NCI-H446 treated with DMSO at 0.1 percent for 48 hours (cell line): ENCODE results near the gene ANXA11.

Experiments
- DNase-seq: peaks from one replicate; lab custom pipeline; 2025; lab: John Stamatoyannopoulos, UW

The ANXA11 gene

GRCh38 chr10:80187465-80188409, 17.6 kb downstream of the ANXA11 start:
- no peak for DNase-seq

GRCh38 chr10:80187060-80187459, 18.3 kb downstream of the ANXA11 start:
- no peak for DNase-seq

DNA sequence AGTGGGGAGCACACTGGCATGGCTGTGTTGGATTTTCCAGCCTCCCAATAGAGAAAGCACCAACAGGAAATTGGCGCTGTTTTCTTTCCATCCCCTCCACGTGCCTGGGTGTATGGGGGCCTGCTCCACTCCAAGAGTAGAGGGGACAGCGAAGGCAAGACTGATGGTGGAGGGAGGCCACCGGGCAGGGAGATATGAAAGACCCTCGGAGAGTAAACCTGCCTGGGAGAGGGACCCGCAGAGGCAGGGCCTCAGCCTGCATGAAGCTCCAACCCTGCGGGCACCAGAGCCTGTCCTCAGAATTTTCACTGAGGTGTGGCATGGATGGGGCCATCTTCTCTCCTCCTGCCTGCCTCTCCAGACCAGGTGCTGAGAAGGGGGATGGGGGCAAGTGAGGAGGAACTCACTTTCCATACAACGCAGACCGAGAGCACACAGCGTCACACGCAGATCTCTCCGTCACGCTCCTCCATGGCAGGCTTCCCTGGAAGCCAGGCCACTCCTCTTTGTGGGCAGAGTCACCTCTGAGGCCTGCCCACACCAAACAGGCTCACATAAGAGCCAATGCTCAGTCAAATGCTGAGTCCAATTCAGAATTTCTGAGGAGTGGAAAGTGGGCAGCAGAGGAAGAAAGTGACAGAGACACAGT, 18.8 kb downstream of the ANXA11 start:
- DNase-seq, result no peak

DNA sequence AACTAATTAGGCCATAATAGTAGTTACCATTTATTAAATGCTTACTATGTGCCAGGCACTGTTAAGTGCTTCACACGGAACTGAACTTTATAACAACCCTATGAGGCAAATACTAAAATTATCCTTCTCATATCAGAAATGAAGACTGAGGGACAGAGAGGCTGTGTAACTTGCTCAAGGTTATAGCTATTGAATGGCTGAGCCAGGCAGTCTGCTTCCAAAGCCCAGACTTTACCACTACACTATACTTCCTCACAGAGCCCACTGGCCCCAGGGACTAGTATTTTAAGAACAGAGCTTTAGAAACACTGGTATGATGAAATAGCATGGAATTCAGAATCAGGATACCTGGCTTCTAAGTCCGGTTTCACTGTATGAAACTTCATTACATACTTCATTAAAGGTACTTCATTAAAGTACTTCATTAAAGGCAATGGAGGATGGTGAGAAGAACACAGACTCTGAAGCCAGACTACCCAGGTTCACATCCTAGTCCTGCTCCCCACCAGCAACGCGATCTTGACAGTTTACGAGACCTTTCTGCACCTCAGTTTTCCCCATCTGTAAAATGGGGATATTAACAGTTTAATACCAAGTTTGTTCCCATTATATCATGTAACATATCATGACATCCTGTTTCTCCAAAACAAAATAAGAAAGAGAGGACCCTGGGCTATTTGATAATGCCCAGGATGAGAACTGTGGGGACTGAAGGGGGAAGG, 19.6 kb downstream of the ANXA11 start:
- no peak for DNase-seq

DNA sequence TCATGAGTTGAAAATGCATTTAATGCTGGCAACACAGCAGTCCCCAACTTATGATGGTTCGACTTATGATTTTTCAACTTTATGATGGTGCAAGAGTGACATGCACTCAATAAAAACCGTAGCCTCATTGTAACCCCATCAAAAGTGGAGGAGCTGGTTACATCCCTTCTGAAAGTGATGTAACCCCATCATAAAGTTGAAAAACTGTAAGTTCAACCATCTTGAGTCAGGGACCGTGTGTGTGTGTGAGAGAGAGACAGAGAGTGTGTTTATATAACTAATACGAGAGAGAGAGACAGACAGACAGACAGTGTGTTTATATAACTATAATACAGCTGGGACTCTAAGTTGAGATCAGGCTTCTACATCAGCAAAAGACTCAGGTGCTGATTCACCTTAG, 21.0 kb downstream of the ANXA11 start:
- DNase-seq, result no peak

DNA sequence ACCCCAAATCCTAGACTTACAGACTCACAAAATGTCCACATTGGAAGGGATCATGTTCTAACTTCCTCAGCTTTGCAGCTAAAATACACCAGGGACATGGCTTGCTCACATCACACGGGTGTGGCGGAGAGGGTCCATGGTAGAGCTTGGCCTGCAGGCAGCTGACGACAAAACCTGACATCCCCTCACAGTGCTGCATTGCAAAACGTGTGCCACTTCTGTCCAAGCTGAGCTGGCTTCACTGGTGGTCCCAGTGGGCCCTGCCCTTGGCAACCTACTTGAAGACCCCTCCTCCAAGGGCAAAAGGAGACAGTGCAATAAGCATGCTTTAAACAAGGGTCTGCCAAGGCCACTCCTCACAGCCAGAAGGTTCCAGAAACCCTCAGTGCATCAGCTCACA, 21.9 kb downstream of the ANXA11 start:
- no peak for DNase-seq

DNA sequence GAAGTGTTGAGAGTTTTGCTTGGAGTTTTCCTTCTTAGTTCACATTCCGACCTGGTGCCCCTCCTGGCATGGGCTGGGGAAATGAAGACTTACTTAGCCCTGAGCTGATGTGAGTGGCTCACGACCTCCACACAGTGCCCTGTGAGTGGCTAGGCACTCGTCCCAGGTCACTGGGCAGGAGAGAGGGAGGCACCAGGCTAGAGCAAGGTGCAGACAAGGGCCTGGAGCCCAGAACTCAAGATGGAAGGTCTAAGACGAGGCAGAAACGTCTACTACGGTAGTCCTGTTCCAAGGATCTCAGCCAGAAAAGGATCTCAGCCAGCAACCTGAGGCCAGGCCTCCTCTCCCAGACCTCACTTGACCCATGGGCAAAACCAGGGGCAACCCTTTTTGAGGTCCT, 22.4 kb downstream of the ANXA11 start:
- DNase-seq, result no peak

DNA sequence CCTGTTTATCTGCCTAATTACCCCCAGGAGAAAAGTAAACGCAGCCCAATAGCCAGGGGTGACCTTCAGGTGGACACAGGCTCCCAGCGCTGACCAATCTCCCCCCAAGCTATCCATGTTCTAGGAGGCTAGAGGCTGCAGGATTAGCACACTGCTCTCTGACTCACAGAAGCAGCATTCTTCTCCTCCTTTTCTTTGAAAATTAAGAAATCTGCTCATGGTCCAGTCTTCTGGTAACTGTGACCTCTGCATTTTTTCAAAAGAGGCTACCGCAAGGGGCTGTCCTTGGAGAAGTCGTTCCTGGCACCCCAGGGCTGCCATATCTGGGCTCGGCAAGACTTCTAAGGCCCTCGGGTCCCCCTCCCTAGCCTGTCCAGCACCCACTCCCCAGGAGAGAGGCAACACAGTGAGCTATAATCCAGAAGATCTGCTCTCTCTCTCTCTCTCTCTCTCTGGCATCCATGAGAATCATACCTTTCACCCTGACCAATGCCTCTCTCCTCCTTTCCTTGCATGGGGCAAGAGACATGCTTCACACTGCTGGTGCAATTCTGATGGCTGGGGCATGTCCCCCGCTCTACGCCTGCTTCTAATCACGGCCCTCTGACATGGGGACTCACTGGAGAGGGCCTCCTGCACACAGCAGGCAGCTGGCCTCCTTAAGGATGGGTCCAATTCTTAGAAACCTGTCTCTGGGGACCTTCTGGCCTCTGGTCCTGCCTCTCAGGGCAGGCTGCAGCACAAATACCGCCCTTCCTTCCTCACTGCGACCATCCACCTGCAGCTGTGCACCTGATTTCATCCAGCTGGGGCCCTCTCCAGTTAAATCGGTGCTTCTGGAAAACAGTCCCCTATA, 27.3 kb downstream of the ANXA11 start:
- DNase-seq, result no peak

- no peak for DNase-seq
These were observed 28.8 kb downstream of the ANXA11 start for GRCh38 chr10:80176526-80176925.

DNA sequence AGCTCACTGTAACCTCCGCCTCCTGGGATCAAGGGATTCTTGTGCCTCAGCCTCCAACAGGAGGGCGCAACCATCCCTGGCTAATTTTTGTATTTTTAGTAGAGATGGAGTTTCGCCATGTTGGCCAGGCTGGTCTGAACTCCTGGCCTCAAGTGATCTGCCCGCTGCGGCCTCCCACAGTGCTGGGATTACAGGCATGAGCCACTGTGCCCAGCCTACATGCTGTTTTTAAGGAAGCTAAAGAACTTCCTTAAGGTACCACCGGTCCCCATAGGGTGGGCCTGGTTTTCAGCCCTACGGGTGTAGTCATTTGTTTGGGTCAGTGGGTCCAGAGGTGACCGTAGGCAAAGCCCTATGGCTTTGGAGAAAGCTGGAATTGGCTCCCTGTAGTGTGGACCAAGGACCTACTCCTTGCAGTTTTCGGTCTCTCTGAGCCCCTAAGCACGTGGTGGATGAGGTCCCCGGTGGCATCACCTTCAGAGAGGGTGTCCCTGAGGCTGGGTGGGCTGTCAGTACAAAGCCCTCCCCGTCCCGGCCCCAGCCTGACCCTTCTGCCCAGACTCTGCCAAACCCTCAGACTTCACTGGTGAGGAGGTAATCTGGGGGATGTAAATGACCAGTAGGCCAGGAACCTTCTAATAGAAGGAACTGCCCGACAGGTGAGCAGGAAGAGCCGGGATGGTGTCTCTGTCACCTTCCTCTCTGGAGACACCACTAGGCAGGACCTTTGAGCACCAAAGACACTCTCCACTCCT, 30.5 kb downstream of the ANXA11 start:
- no peak for DNase-seq

- no peak for DNase-seq
These were observed 31.9 kb downstream of the ANXA11 start for GRCh38 chr10:80173466-80173865.

DNA sequence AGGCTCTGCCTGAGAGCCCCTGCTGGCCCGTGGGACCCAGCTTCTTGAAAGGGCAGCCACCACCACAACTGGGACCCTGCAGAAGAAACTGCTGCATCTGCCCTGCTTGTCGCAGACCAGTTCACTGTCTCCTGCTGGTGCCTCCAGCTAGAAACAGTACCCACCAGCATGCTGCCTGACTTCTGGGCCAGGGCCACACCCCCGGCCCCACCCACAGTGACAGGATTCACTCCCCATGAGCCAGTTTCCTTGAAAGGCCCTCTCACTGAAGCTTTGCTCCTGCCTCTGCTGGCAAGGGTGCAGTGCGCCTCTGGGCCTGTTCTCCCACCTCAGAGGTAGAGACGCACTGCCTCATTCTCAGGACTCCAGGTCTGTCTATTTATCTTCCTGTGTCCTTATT, 32.4 kb downstream of the ANXA11 start:
- DNase-seq, result no peak

DNA sequence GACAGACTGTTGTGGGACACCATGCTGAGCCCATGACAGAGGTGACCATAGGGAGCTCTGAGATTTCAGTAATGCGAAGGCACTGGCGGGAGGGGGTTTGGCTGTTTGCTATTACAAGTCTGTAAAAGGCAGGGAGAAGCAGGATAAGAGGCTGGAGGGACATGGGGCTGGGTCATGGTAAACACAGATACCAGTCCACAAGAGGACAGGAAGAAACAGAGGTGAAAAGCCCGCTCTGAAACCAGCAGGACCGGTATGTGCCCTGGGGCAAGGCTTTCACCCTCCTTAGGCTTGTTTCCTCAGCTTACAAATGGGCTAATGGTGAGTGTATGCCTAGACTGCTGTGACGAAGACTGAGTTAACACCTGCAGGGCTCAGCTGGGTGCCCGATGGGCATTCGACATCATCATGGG, 34.1 kb downstream of the ANXA11 start:
- DNase-seq, result no peak

DNA sequence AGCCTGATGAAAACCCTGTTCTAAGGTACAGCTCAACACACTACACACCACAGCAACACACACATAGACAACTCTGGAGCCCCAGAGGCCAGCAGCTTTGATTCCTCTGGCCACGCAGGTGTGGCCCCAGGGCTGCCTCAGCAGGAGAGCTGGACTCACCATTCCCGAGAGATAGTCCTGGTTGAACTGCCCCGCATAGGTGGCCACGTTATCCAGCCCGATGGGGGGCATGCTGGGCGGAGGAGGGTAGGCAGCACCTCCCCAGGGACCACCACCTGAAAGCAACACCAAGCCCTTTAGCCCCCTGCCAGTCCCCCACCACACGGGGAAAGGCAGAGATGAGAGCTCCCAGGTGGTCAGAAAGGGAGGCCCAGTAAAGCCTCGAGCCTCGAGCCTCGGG, 34.7 kb downstream of the ANXA11 start:
- DNase-seq, result no peak

DNA sequence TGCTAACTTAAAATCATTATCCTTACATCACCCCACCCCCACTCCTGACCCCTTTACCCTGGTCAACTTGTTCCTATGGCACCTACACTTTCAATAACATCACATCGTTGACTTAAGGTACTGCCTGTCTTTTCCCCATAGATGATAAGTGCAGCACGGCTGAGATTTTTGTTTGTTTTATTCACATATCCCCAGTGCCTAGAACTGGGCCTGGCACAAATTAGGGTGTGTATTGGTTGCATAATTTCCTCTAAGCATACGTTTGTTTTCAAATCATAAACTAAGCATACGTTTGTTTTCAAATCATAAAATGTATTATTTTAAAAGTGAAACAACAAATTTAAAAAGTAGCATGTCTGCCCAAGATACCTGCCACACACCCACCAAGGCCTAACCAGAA, 35.3 kb downstream of the ANXA11 start:
- DNase-seq, result no peak

- DNase-seq, result no peak
These were observed 36.5 kb downstream of the ANXA11 start for GRCh38 chr10:80168679-80169380.

- no peak for DNase-seq
These were observed 37.2 kb downstream of the ANXA11 start for GRCh38 chr10:80168162-80168511.

DNA sequence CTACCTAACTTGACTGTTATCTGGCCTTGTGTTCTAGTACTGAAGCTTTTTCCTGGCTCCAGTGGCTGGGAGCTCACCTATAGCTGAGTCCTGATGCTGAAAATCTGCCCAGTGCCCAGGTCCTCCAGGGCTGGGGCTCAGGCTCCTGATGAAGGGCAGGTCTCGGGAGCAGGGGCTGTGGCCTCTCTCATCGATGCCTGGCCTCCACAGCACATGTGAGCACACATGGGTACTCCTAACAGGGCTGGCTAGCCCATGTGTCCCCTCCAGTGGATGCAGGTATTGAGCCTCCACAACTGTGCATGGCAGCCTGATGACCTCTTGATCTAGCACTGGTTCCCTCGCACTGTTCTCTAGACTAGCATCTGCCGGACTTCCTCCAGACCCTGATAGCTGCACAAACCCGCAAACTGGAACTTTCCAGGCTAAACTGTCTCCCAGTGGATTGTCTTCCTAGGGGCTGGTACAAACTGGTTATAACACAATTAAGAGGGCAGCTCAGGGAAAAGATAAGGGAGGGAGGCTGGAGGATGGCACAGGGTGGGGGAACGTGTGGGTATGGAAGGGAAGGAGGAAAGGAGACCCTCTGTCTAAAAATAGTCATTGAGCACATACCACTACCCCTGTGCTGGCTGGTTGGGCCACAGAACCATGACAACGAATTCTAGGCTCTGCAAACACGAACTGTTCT, 37.7 kb downstream of the ANXA11 start:
- DNase-seq, result no peak

GRCh38 chr10:80166581-80167470, 38.5 kb downstream of the ANXA11 start:
- no peak for DNase-seq
